A673 (cell line): ENCODE data around the gene MPZL2. TPM values are rescaled to one million over a fixed set of nuclear protein-coding genes. Genes with fewer than 3 reads are reported as not detected.

Experiments used
- BruUV-seq: library from RNA; stranded (reverse); fragments of 400-500 nt; replicated peaks from 2 replicates; lab custom pipeline; 2021; lab: Mats Ljungman, UMichigan
- CTCF ChIA-PET: fragments of 300-600 bp; sonication (Branson Sonifier 250); formaldehyde crosslinking; loops from one replicate; lab custom pipeline; 2022; ENCODE audit warnings: antibody characterized with exemption; lab: Charles Lee
- POLR2A ChIA-PET: fragments of 300-600 bp; sonication (Branson Sonifier 250); formaldehyde crosslinking; loops from one replicate; lab custom pipeline; 2022; ENCODE audit warnings: antibody characterized with exemption; ENCODE audit not compliant: low non-redundant PET; lab: Charles Lee
- DNase-seq: peaks from one replicate; pipeline ENCODE4 v3.0.0-alpha.2; 2015; ENCODE audit warnings: low spot score
- H3K27ac ChIP-seq: fragments of 200-600 bp; sonication (generic); 2 replicates; pipeline ENCODE4 v1.5.1; 2016; ENCODE audit warnings: mixed run types, low read depth, mild to moderate bottlenecking, mixed read lengths, antibody characterized with exemption, low read length; ENCODE audit not compliant: poor library complexity, severe bottlenecking
- H3K27me3 ChIP-seq: fragments of 200-600 bp; sonication (generic); replicated peaks from 2 replicates; pipeline ENCODE4 v1.6.1; 2017; ENCODE audit warnings: mixed run types, low read depth, mild to moderate bottlenecking, mixed read lengths, antibody characterized with exemption, low read length; ENCODE audit not compliant: insufficient read depth, poor library complexity
- H3K36me3 ChIP-seq: fragments of 200-600 bp; sonication (generic); 2 replicates; pipeline ENCODE4 v1.6.1; 2016; ENCODE audit warnings: mixed run types, mild to moderate bottlenecking, mixed read lengths, antibody characterized with exemption, low read length; ENCODE audit not compliant: insufficient read depth, poor library complexity, severe bottlenecking
- H3K4me1 ChIP-seq: fragments of 200-600 bp; sonication (generic); 2 replicates; pipeline ENCODE4 v1.6.1; 2017; ENCODE audit warnings: mixed run types, mild to moderate bottlenecking, mixed read lengths, antibody characterized with exemption, low read length; ENCODE audit not compliant: insufficient read depth, poor library complexity, severe bottlenecking
- H3K4me3 ChIP-seq: fragments of 200-600 bp; sonication (generic); 2 replicates; pipeline ENCODE4 v1.5.1; 2016; ENCODE audit warnings: low read depth, mixed run types, mild to moderate bottlenecking, mixed read lengths, low read length; ENCODE audit not compliant: poor library complexity, severe bottlenecking
- H3K9me3 ChIP-seq: fragments of 200-600 bp; sonication (generic); 2 replicates; pipeline ENCODE4 v1.6.1; 2016; ENCODE audit warnings: mixed run types, low read depth, mild to moderate bottlenecking, mixed read lengths, antibody characterized with exemption, low read length; ENCODE audit not compliant: poor library complexity, severe bottlenecking
- CTCF ChIP-seq: fragments of 300-800, 200-600 bp; sonication (generic); conservative IDR thresholded peaks from 2 replicates; pipeline ENCODE4 v1.5.1; 2017; ENCODE audit warnings: low read depth, mild to moderate bottlenecking, antibody characterized with exemption, low read length, moderate library complexity, mixed read lengths
- EZH2 ChIP-seq: fragments of 200-600 bp; sonication (generic); IDR thresholded peaks from 2 replicates; pipeline ENCODE4 v1.6.1; 2017; ENCODE audit warnings: borderline replicate concordance, low read depth, mild to moderate bottlenecking, mixed read lengths, antibody characterized with exemption, low read length; ENCODE audit not compliant: poor library complexity, severe bottlenecking
- intact Hi-C: fragments of 100-400 bp; cut with micrococcal nuclease; formaldehyde crosslinking; loops from one replicate; pipeline ENCODE4 v1.10.0; 2022; ENCODE audit not compliant: unreplicated experiment
- total RNA-seq: library from RNA; stranded (reverse); gene quantifications from 2 replicates; pipeline ENCODE4 v1.2.3, GENCODE V29; 2021

MPZL2 gene
- total RNA-seq, 1 experiment from 2014 or later: not detected

- no peak overlapping the region for H3K27ac ChIP-seq
- H3K36me3 ChIP-seq: no peaks in the 10 kb centered on the region
- no TSS peak for BruUV-seq
- TF ChIP-seq EZH2 (no peak), CTCF (no peak)
- ChIA-PET POLR2A (no interaction called here), CTCF (no interaction called here)
- no peaks in the 10 kb centered on the region for H3K4me1 ChIP-seq
- peaks cover 45% of the 10 kb centered on the region for H3K27me3 ChIP-seq
- H3K9me3 ChIP-seq: no peaks in the 10 kb centered on the region
- DNase-seq: no peak
- intact Hi-C loops: no loop called here
- no peak overlapping the region for H3K4me3 ChIP-seq
Observed at GRCh38 chr11:118231461-118231860, 32.6 kb downstream of the MPZL2 start.

- TF ChIP-seq EZH2 (no peak), CTCF (no peak)
- intact Hi-C loops: no loop called here
- no peak overlapping the region for H3K27ac ChIP-seq
- H3K4me1 ChIP-seq: no peaks in the 10 kb centered on the region
- DNase-seq: no peak
- BruUV-seq: no TSS peak
- H3K36me3 ChIP-seq: no peaks in the 10 kb centered on the region
- H3K4me3 ChIP-seq: no peak overlapping the region
- CTCF ChIA-PET: no interaction called here
- peaks cover 40% of the 10 kb centered on the region for H3K27me3 ChIP-seq
- POLR2A ChIA-PET: no interaction called here
- H3K9me3 ChIP-seq: no peaks in the 10 kb centered on the region
Observed at GRCh38 chr11:118230088-118230487, 34.0 kb downstream of the MPZL2 start.

GRCh38 chr11:118229274-118229847 lies 34.7 kb downstream of the MPZL2 start:
- ChIA-PET POLR2A (no interaction called here), CTCF (no interaction called here)
- H3K27me3 ChIP-seq: peaks cover 40% of the 10 kb centered on the region
- no peak for DNase-seq
- no TSS peak for BruUV-seq
- no peak overlapping the region for H3K4me3 ChIP-seq
- intact Hi-C loops: no loop called here
- H3K27ac ChIP-seq: no peak overlapping the region
- H3K36me3 ChIP-seq: no peaks in the 10 kb centered on the region
- H3K9me3 ChIP-seq: no peaks in the 10 kb centered on the region
- no peak for TF ChIP-seq CTCF
- TF ChIP-seq EZH2: no peak
- H3K4me1 ChIP-seq: no peaks in the 10 kb centered on the region
